DMS153 treated with DMSO at 0.1 percent for 48 hours (cell line): ENCODE data around the gene COX7C.

Experiments used
- DNase-seq: peaks from one replicate; lab custom pipeline; 2025; ENCODE audit not compliant: unreplicated experiment; lab: John Stamatoyannopoulos, UW

COX7C gene

DNA sequence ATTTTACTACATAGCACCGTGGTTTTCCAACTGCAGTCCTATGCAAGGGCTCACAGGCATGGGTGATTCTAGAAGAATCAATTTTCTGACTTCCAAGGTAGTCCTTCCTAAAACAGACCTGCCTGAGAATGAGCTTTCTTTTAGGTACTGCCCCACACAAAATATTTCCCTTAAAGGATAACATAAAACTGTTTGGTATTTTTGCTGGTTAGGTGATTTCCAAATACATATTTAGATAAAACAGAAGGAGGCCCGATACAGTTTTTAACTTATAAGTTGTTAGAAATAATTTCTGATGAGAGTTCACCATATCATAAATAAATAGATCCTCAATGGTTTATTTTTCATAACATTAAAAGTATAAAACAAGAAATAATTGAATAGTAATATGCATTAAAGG lies 46.4 kb downstream of the COX7C start:
- no peak for DNase-seq

DNA sequence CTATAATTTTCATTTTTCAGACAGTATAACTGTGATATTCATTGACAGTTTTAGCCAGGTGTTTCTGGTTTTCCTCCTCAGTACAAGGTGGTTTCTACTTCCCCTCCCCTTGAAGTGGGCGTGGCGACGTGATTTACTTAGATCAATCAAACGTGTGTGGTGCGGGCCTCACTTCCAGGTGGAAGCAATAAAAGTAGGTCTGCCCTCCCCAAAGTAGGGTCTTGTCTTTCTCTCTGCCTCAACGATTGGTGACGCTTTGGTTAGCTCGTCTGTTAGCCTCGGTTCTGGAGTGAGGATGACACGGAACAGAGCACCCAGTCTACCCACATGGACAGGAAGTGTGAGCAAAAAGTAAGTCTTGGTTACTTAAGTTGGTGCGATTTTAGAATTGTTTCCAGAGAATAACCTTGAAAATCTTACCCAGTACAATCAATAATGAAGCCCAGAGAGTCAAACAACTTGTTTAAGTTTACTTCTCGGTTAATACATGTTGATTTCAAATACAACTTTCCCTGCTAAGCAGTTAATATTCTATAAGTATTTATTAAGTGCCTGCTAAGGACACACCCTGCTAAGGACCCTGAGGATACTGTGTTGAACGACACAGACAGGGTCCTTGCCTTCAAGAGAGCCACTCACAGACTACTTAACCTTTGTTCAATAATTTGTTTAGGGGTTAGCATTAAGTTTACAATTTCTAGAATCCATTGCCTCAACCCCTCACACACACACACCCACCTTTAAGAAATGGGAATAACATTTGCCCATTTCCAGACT lies 48.4 kb downstream of the COX7C start:
- no peak for DNase-seq

- DNase-seq = no peak
Observed at GRCh38 chr5:86666981-86667380, 49.2 kb downstream of the COX7C start.
